Spleen (tissue), 11 donors: ENCODE measurements around the gene ASAP2. TPM values are rescaled to one million over a fixed set of nuclear protein-coding genes. Genes with fewer than 3 reads are reported as not detected.

Experiments
- DNase-seq: peaks from one replicate; pipeline ENCODE4 v3.0.0-alpha.2; 2020
- H3K27ac ChIP-seq, 8 donors: fragments of 200-600 bp; sonication (generic) in 7 of 8; 1 replicate in 4 of 8; 2 replicates in 4 of 8; pipeline versions ENCODE4 v1.5.0 to v1.8.0; 2016 to 2021; ENCODE audit warnings: inconsistent platforms in 4 of 8, mild to moderate bottlenecking in 4 of 8, moderate library complexity in 1 of 8
- H3K27me3 ChIP-seq, 7 donors: fragments of 200-600 bp; sonication (generic) in 6 of 7; replicated peaks in 1 of 7; 1 replicate in 4 of 7; 2 replicates in 3 of 7; pipeline versions ENCODE4 v1.5.0 to v1.8.0; 2016 to 2021; ENCODE audit warnings: inconsistent platforms in 3 of 7, mild to moderate bottlenecking in 1 of 7
- H3K36me3 ChIP-seq, 6 donors: fragments of 200-600 bp; sonication (generic) in 5 of 6; 1 replicate in 4 of 6; 2 replicates in 2 of 6; pipeline versions ENCODE4 v1.5.0 to v1.8.0; 2016 to 2021; ENCODE audit warnings: inconsistent platforms in 2 of 6
- H3K4me1 ChIP-seq, 6 donors: fragments of 200-600 bp; sonication (generic) in 5 of 6; 1 replicate in 3 of 6; 2 replicates in 3 of 6; pipeline versions ENCODE4 v1.5.0 to v1.8.0; 2016 to 2021; ENCODE audit warnings: inconsistent platforms in 3 of 6
- H3K4me3 ChIP-seq, 8 donors: fragments of 200-600 bp; sonication (generic) in 7 of 8; 1 replicate in 4 of 8; 2 replicates in 4 of 8; pipeline versions ENCODE4 v1.5.0 to v1.8.0; 2016 to 2021; ENCODE audit warnings: inconsistent platforms in 4 of 8, mild to moderate bottlenecking in 4 of 8, moderate library complexity in 2 of 8
- H3K9me3 ChIP-seq, 8 donors: fragments of 200-600 bp; sonication (generic) in 7 of 8; 1 replicate in 4 of 8; 2 replicates in 4 of 8; pipeline versions ENCODE4 v1.5.0 to v1.8.0; 2016 to 2021; ENCODE audit warnings: inconsistent platforms in 4 of 8
- CTCF ChIP-seq, 11 experiments: fragments of 200-600 bp in 7 of 11; fragments of 450-650 bp in 4 of 11; sonication (generic) in 4 of 11; IDR thresholded peaks in 8 of 11; conservative IDR thresholded peaks in 3 of 11; 1 replicate in 7 of 11; 2 replicates in 4 of 11; pipeline versions ENCODE4 v1.4.0 to v1.8.0; 2016 to 2021; ENCODE audit warnings: antibody characterized with exemption in 11 of 11, inconsistent platforms in 4 of 11, mild to moderate bottlenecking in 1 of 11
- POLR2A ChIP-seq, 3 donors: fragments of 450-650 bp; IDR thresholded peaks; one replicate each; pipeline ENCODE4 v1.5.1; 2017; ENCODE audit warnings: antibody characterized with exemption in 3 of 3, mild to moderate bottlenecking in 1 of 3
- POLR2AphosphoS5 ChIP-seq, 3 donors: sonication (generic); formaldehyde crosslinking; IDR thresholded peaks; one replicate each; pipeline ENCODE4 v1.5.1; 2017; ENCODE audit warnings: antibody characterized with exemption in 3 of 3
- WGBS, 5 donors: extraction: QIAGEN DNeasy Blood & Tissue Kit in 3 of 5; methylation state at CpG; one replicate each; pipeline versions ENCODE4 v1.1.5 to v1.1.7; 2013 to 2018; 5-methylcytosine and 5-hydroxymethylcytosine counted together
- intact Hi-C: fragments of 100-400 bp; cut with DNase I; formaldehyde crosslinking; loops from one replicate; pipeline ENCODE4 v1.15.0; 2023; ENCODE audit warnings: low total_unique reads
- polyA plus RNA-seq, 3 donors: library from polyadenylated mRNA; stranded (reverse); fragments of 200-250 nt; gene quantifications; one replicate each; pipeline ENCODE4 v1.2.1, GENCODE V29; 2013
- total RNA-seq, 7 donors: library from RNA; depleted of rRNA in 3 of 7; stranded (reverse); fragments of >200 nt in 3 of 7; fragmentation: NEBNext Ultra II Directional in 4 of 7; extraction: Animal tissue kit (Norgen Biotek cat#: 25700) in 4 of 7; gene quantifications; one replicate each; pipeline versions ENCODE4 v1.1.0 to v1.2.1, GENCODE V29; 2016 to 2021
- donor health status: healthy with polysubstance abuse.
- donor health status: DM: no; HTN: no; CAD: no; lungs with moderate emphysema.
- donor health status: DM: no; HTN: no; CAD: no.
- donor health status: Bipolar disorder and iron deficiency.
- donor health status: healthy.
- donor health status: DM: no; HTN: no; CAD: no.
- donor health status: DM: yes; HTN: yes; CAD: no.

ASAP2 gene
- total and polyA plus RNA-seq, 10 donors, result 0.93 to 3.0 (median 2.2) TPM

GRCh38 chr2:9197916-9198315 lies 8.7 kb upstream of the ASAP2 start:
- intact Hi-C loops, result no loop called here
- DNase-seq, result no peak
- Histone ChIP-seq H3K4me3 (no peak overlapping the region), H3K27me3 (peaks cover 0 to 68% (median 18%) of the 10 kb centered on the region in 7 donors), H3K4me1 (no peaks in the 10 kb centered on the region), H3K9me3 (no peaks in the 10 kb centered on the region), H3K27ac (no peak overlapping the region), H3K36me3 (no peaks in the 10 kb centered on the region)
- no peak for TF ChIP-seq POLR2AphosphoS5 (IDR thresholded peaks at IDR 0.05)
- no peak for TF ChIP-seq POLR2A (IDR thresholded peaks at IDR 0.05)
- TF ChIP-seq CTCF (IDR thresholded peaks at IDR 0.05 in 8 of 11, conservative IDR thresholded peaks at IDR 0.05 in 3 of 11), result no peak
- WGBS, 5 donors, result 82 to 91% (median 87%) methylated on average over 5 of the region's 5 CpGs

GRCh38 chr2:9199716-9200632 lies 6.6 kb upstream of the ASAP2 start:
- no peak for TF ChIP-seq POLR2A (IDR thresholded peaks at IDR 0.05)
- no peak for TF ChIP-seq CTCF (IDR thresholded peaks at IDR 0.05 in 8 of 11, conservative IDR thresholded peaks at IDR 0.05 in 3 of 11)
- no peak for TF ChIP-seq POLR2AphosphoS5 (IDR thresholded peaks at IDR 0.05)
- Histone ChIP-seq H3K27ac (no peak overlapping the region), H3K4me1 (no peaks in the 10 kb centered on the region), H3K4me3 (no peak overlapping the region), H3K27me3 (peaks cover 0 to 78% (median 27%) of the 10 kb centered on the region in 7 donors), H3K9me3 (no peaks in the 10 kb centered on the region), H3K36me3 (no peaks in the 10 kb centered on the region)
- intact Hi-C loops, result no loop called here
- 77 to 91% (median 87%) methylated on average over 9 of the region's 9 CpGs for WGBS, 5 donors
- no peak for DNase-seq

GRCh38 chr2:9200633-9201015 lies 6.0 kb upstream of the ASAP2 start:
- no peak for DNase-seq
- Histone ChIP-seq H3K4me3 (no peak overlapping the region), H3K27me3 (peaks cover 0 to 78% (median 33%) of the 10 kb centered on the region in 7 donors), H3K9me3 (no peaks in the 10 kb centered on the region), H3K27ac (no peak overlapping the region), H3K36me3 (no peaks in the 10 kb centered on the region), H3K4me1 (peaks cover 0 to 4% (median under 1%) of the 10 kb centered on the region in 6 donors)
- TF ChIP-seq POLR2A (IDR thresholded peaks at IDR 0.05), result no peak
- no peak for TF ChIP-seq CTCF (IDR thresholded peaks at IDR 0.05 in 8 of 11, conservative IDR thresholded peaks at IDR 0.05 in 3 of 11)
- TF ChIP-seq POLR2AphosphoS5 (IDR thresholded peaks at IDR 0.05), result no peak
- intact Hi-C loops, result no loop called here
- WGBS, 5 donors, result 64 to 91% (median 83%) methylated on average over 4 of the region's 4 CpGs

- Histone ChIP-seq H3K27me3 (peaks cover 0 to 78% (median 31%) of the 10 kb centered on the region in 7 donors), H3K27ac (no peak overlapping the region), H3K36me3 (no peaks in the 10 kb centered on the region), H3K9me3 (no peaks in the 10 kb centered on the region), H3K4me3 (no peak overlapping the region), H3K4me1 (peaks cover 0 to 10% (median 7%) of the 10 kb centered on the region in 6 donors)
- no peak for DNase-seq
- 75 to 88% (median 79%) methylated on average over 5 of the region's 5 CpGs for WGBS, 5 donors
- no peak for TF ChIP-seq CTCF (IDR thresholded peaks at IDR 0.05 in 8 of 11, conservative IDR thresholded peaks at IDR 0.05 in 3 of 11)
- TF ChIP-seq POLR2A (IDR thresholded peaks at IDR 0.05), result no peak
- intact Hi-C loops, result no loop called here
These were observed 5.3 kb upstream of the ASAP2 start for GRCh38 chr2:9201185-9201891.
